ENCODE measurements around the gene NBEAL2. TPM values are rescaled to one million over a fixed set of nuclear protein-coding genes. Genes with fewer than 3 reads are reported as not detected.

Gene NBEAL2
- polyA plus RNA-seq, 3 donors, result 10.4 to 622 (median 17.3) TPM

DNA sequence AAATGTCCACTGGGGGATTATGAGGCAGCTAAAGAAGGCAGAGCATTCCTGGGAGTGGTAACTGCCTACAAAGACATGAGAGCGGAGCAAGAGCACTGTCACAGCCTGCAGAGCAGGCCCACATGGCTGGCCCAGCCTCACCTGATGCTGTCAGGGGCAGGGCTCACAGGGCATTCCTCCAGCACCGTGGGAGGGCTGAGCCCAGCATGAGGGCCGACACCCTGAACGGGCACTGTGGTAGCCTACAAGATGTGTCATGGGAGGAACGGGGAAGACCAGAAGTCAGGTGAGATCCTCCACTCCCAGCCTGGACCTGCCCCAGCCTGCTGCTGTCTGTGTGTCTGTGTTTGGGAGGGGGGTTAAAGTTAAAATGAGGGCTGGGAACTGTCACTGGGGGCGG lies 33.0 kb upstream of the NBEAL2 start:
- peaks cover 77% of the 10 kb centered on the region for H3K4me1 Mint-ChIP-seq
- Histone ChIP-seq H2AFZ (ENCODE audit: insufficient read depth, low read depth, low read length, poor library complexity, severe bottlenecking) (no peak overlapping the region), H3K4me2 (replicated peaks; ENCODE audit: extremely low read depth, low read length, poor library complexity, severe bottlenecking) (no peak overlapping the region), H3K79me2 (ENCODE audit: insufficient read depth, low read length) (peaks cover 97% of the 10 kb centered on the region), H3K9ac (ENCODE audit: insufficient read depth, low read length, poor library complexity, severe bottlenecking) (no peak overlapping the region), H3K27ac (ENCODE audit: low read depth in 1 of 2, low read length in 2 of 2) (peak overlapping the region in 1 of 2 donors; percentile 87), H3K9me3 (replicated peaks in 1 of 2; ENCODE audit: control insufficient read depth in 1 of 2, insufficient read depth in 1 of 2, low read length in 2 of 2) (no peaks in the 10 kb centered on the region), H3K4me1 (ENCODE audit: control insufficient read depth in 1 of 2, insufficient read depth in 2 of 2, low read length in 2 of 2) (peaks cover 52% of the 10 kb centered on the region in 2 donors), H3K4me3 (replicated peaks in 1 of 3; ENCODE audit: low read depth in 2 of 3, low read length in 3 of 3) (no peak overlapping the region), H4K20me1 (ENCODE audit: insufficient read depth, low read length) (peaks cover 99% of the 10 kb centered on the region), H3K27me3 (ENCODE audit: control insufficient read depth in 2 of 2, insufficient read depth in 2 of 2, low read length in 2 of 2) (no peaks in the 10 kb centered on the region), H3K36me3 (replicated peaks in 1 of 2; ENCODE audit: control insufficient read depth in 1 of 2, insufficient read depth in 2 of 2, low read length in 2 of 2) (peaks cover 16 to 55% of the 10 kb centered on the region in 2 donors)
- intact Hi-C loops (cut with micrococcal nuclease), result no loop called here
- TF ChIP-seq, protein P1, sequence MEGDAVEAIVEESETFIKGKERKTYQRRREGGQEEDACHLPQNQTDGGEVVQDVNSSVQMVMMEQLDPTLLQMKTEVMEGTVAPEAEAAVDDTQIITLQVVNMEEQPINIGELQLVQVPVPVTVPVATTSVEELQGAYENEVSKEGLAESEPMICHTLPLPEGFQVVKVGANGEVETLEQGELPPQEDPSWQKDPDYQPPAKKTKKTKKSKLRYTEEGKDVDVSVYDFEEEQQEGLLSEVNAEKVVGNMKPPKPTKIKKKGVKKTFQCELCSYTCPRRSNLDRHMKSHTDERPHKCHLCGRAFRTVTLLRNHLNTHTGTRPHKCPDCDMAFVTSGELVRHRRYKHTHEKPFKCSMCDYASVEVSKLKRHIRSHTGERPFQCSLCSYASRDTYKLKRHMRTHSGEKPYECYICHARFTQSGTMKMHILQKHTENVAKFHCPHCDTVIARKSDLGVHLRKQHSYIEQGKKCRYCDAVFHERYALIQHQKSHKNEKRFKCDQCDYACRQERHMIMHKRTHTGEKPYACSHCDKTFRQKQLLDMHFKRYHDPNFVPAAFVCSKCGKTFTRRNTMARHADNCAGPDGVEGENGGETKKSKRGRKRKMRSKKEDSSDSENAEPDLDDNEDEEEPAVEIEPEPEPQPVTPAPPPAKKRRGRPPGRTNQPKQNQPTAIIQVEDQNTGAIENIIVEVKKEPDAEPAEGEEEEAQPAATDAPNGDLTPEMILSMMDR (IDR thresholded peaks at IDR 0.05), result no peak
- H3K27ac Mint-ChIP-seq, result peak overlapping the region; percentile 46 to 99 (median 95)
- peaks cover 0 to 2% (median 0%) of the 10 kb centered on the region in 7 donors for H3K9me3 Mint-ChIP-seq
- H3K36me3 Mint-ChIP-seq, result peaks cover 54 to 57% of the 10 kb centered on the region in 2 donors
- no peaks in the 10 kb centered on the region for H3K27me3 Mint-ChIP-seq (ENCODE audit: low read depth in 3 of 3)
- 97% methylated on average over 5 of the region's 6 CpGs for WGBS (ENCODE audit: insufficient coverage)
- no peak for DNase-seq
- no peak overlapping the region for H3K4me3 Mint-ChIP-seq

GRCh38 chr3:46946856-46947545 lies 32.5 kb upstream of the NBEAL2 start:
- Histone ChIP-seq H3K36me3 (replicated peaks in 1 of 2; ENCODE audit: control insufficient read depth in 1 of 2, insufficient read depth in 2 of 2, low read length in 2 of 2) (peaks cover 14 to 49% of the 10 kb centered on the region in 2 donors), H3K9ac (ENCODE audit: insufficient read depth, low read length, poor library complexity, severe bottlenecking) (peak overlapping the region; percentile 28), H3K27ac (ENCODE audit: low read depth in 1 of 2, low read length in 2 of 2) (peak overlapping the region; percentile 75 to 87), H3K79me2 (ENCODE audit: insufficient read depth, low read length) (peaks cover 95% of the 10 kb centered on the region), H4K20me1 (ENCODE audit: insufficient read depth, low read length) (peaks cover 96% of the 10 kb centered on the region), H3K4me3 (replicated peaks in 1 of 3; ENCODE audit: low read depth in 2 of 3, low read length in 3 of 3) (peak overlapping the region in 1 of 3 experiments; percentile 61), H3K4me1 (ENCODE audit: control insufficient read depth in 1 of 2, insufficient read depth in 2 of 2, low read length in 2 of 2) (peaks cover 55 to 56% of the 10 kb centered on the region in 2 donors), H2AFZ (ENCODE audit: insufficient read depth, low read depth, low read length, poor library complexity, severe bottlenecking) (no peak overlapping the region), H3K4me2 (replicated peaks; ENCODE audit: extremely low read depth, low read length, poor library complexity, severe bottlenecking) (peak overlapping the region; percentile 57), H3K9me3 (replicated peaks in 1 of 2; ENCODE audit: control insufficient read depth in 1 of 2, insufficient read depth in 1 of 2, low read length in 2 of 2) (no peaks in the 10 kb centered on the region), H3K27me3 (ENCODE audit: control insufficient read depth in 2 of 2, insufficient read depth in 2 of 2, low read length in 2 of 2) (no peaks in the 10 kb centered on the region)
- TF ChIP-seq, protein P1 (IDR thresholded peaks at IDR 0.05), result no peak
- DNase-seq, result peak in 2 of 3 donors; percentile 57 to 69
- peaks cover 58 to 59% of the 10 kb centered on the region in 2 donors for H3K36me3 Mint-ChIP-seq
- intact Hi-C loops (cut with micrococcal nuclease), result no loop called here
- peak overlapping the region; percentile 16 to 62 for H3K4me3 Mint-ChIP-seq
- H3K9me3 Mint-ChIP-seq, result peaks cover 0 to 2% (median 0%) of the 10 kb centered on the region in 7 donors
- 3% methylated on average over 4 of the region's 7 CpGs for WGBS (ENCODE audit: insufficient coverage)
- peak overlapping the region; percentile 94 to 99 (median 97) for H3K27ac Mint-ChIP-seq
- H3K27me3 Mint-ChIP-seq (ENCODE audit: low read depth in 3 of 3), result no peaks in the 10 kb centered on the region
- peaks cover 79% of the 10 kb centered on the region for H3K4me1 Mint-ChIP-seq

Data from CD14-positive monocyte (primary cell).